ENCODE measurements around the gene FAM217B.
A peak's percentile ranks its signal among the peaks of the same experiment; 100 is the strongest.

Gene FAM217B, protein sequence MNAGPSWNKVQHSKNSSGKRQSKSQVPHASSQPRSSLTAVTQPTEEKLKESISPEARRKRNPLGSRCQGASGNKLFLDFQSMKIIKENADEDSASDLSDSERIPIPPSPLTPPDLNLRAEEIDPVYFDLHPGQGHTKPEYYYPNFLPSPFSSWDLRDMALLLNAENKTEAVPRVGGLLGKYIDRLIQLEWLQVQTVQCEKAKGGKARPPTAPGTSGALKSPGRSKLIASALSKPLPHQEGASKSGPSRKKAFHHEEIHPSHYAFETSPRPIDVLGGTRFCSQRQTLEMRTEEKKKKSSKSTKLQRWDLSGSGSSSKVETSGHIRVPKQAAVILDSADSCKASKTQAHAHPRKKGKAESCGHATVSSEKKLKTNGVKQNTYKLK

DNA sequence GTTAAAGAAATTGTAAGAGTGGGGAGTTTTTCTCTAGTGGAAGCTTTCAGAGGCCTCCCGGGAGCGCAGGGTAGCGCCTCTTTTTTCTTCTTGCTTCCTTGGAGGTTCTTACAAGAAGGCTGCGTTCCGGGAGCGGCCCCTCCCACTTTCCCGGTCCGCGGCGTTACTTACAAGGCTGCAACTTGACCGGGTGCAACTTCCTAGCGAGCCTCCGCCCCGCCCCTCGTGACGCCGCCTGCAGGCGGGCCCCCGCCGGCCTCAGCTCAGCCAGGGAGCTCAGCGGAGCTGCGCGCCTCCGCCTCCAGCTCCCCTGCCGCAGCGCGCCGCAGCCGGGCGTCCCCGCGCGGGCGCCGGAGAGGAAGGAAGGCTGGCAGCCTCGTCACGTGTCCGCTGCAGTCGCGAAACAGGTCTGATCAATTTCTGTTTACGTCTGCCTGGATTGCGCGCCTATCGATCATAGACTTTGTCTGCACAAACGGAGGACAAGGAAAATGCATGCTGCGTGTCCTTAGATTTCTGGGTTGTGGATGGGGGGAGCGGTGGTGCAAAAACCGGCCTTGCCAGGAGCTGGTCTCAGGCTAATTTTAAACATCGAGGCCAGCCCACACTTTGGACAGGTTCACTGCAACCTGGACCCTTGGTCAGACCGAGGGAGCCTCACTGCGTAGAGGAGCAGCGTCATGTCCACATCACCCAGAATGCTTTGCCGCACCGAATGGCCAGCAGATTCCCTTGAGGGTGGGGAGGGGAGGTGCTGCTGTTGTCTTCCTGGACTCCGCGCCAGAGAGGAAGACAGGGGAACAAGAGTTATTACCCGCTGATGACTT is at the start of gene FAM217B, which contains the start of gene PPP1R3D:
TSS of gene FAM217B (plus strand) at position 261 of the 827 bp plus-strand sequence. CDS start 3,555 bp downstream, outside the sequence.
TSS of gene PPP1R3D (minus strand) at position 177 of the 827 bp plus-strand sequence. CDS start 374 bp downstream, outside the sequence.
- peak; percentile 97 for DNase-seq (ENCODE audit: low read depth)

DNA sequence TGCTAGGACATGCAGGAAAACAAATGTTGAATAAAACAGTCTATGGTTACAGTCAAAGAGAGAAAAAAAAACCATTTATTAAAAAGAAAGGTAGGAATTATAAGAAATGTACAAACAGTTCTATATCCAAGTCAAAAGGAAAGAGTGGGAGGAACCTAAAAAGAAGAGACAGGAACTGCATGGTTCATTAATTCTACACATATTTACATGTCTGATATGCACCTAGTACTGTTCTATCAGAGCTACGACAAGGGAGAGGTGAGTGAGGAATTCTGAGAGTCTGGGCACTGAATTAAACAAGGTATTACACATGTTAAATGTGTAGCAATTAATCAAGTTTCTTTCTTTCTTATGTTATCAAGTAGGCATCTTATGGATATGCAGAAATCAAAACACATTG is 48.6 kb upstream of the FAM217B start:
- DNase-seq (ENCODE audit: low read depth) = no peak

DNA sequence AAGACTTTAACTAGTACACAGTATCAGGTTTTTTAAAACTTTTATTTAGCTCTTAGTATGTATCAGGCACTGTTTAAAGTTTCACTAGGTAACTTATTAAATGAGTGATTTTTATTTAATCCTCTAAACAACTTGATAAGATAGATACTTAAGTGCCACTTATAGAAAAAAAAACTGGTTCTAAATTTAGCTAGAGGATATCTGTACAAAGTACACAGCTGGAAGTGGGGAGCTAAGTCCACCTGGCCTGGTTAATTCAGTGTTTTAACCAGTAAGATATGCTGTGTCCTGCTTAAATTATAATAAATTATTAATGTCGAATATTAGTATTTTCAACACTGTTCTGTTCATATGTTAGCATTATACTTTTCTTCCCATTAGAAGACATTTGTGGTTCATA is 44.3 kb upstream of the FAM217B start:
- no peak for DNase-seq (ENCODE audit: low read depth)

DNA sequence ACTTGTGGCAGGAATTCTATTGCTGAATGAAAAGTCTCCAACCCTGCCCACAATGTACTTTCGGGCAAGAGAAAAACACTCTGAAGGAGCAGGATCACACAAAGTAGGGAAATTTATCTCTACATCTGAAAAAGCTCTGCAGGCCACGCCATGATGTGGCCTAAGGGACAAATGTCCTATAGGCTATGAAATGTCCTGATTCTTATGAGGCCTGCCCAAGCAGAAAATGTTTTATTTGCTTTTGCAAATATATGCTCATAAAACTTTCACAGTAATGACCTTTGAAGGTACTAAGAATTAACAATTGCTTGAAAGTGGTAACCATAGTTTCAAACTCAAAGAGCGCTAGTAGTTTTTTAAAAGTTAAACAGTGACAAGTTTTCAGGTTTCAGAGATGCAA is 37.7 kb upstream of the FAM217B start:
- no peak for DNase-seq (ENCODE audit: low read depth)

DNA sequence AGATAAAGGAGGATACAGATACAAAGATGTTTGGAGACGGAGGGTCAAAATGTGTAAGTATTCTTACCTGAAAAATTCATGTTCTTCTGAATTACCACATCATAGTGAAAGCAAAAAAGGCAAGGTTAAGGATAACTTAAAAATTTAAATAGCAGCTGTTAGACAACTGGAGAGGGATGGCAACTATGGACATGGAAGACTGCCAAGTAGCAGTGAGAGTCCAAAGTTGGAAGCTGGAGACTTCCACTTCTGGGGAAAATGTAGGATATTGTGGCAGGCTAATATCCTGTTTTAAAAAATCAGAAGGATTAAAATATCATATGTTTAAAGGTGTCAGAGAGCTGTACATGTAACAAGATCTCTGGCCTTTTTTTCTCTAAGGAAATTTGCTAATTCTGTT is 36.6 kb upstream of the FAM217B start:
- DNase-seq (ENCODE audit: low read depth) = no peak

DNA sequence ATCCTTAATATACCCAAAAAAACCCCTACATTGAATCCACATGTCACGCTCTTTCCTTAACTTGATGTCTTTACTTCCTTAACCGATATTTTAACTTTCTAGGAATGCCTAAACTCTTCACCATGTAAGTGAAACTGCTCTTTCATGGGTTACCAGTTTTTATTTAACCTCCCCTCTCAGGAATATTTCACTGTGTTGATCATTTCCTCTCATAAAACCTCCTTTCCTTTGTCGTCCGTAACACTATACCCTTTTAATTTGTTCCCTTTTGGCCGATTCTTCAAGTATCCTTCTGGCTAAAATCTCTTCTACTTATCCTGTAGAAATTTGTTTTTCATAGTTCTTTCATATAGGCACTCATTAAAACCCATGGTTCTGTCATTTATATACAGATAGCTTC is 31.3 kb upstream of the FAM217B start:
- DNase-seq (ENCODE audit: low read depth) = peak; percentile 4

DNA sequence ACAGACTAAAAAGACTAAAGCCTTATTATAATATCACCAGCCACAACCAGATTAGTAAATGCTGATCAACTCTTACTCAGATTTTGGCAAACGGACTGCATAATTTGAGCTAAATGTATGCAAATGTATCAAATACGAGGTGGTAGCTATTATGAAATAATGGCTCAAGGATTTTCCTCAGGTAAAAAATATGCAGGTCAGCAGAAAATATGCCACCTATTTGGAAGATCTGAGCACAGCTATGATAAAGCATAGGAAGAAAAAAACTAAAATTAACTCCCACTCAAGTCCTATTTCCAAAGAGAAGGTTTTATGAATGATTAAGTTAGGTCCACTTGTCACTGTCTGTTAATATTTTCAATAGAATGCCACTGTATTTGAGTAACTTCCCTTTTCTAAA is 29.1 kb upstream of the FAM217B start:
- no peak for DNase-seq (ENCODE audit: low read depth)

DNA sequence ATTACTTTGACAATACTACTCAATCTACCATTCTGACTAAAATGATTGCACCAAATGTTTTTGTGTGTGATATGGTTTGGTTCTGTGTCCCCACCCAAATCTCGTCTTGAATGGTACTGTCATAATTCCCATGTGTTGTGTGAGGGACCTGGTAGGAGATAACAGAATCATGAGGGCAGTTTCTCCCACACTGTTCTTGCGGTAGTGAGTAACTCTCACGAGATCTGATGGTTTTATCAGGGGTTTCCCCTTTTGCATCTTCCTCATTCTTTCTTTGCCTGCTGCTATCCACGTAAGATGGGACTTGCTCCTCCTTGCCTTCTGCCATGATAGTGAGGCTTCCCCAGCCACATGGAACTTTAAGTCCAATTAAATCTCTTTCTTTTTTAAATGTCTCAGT is 27.6 kb upstream of the FAM217B start:
- no peak for DNase-seq (ENCODE audit: low read depth)

DNA sequence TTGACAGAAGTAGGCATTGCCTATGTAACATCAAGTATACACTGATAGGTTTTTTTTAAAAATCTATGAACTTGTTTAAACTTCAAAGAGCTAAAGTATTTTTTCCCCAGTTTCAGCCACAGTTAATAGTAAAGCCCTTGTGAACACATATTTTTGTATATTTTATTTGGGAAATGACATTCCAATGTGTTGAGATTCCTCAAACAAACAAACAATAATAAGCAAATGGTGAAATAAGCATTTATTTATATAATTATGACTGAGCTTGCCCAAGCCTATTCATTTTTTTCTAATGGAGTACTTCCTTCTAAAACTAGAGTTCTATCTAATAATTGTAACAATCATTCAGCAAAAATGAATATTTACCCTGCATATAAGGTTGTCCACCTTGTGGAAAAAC is 19.2 kb upstream of the FAM217B start:
- DNase-seq (ENCODE audit: low read depth) = peak; percentile 46

DNA sequence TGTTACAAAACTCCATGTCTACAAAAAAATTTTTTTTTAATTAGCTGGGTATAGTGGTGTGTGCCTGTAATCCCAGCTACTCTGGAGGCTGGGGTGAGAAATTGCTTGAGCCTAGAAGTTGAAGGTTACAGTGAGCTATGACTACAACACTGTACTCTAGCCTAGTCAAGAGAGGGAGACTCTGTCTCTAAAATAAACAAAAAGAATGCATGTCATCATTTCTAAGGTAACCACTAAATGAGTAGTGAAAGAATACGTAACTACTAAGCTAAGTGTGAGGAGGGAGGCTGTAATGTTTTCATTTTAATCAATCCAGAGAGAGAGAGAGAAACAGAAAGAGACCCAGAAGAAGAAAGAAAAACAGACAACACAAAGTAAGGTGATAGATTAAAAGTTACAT is 16.7 kb upstream of the FAM217B start:
- DNase-seq (ENCODE audit: low read depth) = no peak

DNA sequence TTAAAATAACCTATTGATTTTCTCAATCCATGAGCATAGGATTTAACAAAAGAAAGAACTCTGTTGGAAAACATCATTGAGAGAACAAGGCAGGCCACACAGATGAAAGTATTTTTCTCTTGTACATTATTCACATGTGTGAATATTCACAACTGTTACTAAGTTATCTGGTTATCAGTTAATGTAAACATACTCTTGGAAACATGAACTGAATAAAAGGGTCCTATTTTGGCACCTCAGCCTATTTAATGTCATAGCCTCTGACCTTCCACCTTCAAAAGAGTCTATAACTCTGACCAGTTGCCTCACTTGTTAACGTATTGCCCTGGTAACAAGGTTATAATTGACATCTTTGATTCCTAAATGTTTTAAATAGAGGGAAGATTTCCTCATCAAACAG is 14.8 kb upstream of the FAM217B start:
- DNase-seq (ENCODE audit: low read depth) = no peak

DNA sequence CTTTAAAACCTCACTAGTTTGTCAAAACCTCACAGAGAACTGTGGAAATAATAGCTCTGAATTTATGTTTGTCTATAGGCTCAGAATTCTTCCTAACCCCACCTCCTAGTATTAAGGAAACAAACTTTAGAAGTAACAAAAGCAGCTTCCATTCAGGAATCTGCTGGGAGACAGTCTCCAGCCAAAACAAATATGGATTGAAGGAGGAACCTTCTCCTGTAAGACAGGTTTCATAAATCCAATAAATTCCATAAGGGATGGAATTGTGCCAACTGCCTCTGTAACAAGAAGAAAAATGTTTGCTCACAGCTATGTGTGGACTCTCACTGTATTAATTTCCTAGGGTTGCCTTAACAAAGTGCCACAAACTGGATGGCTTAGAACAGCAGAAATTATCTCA is 14.3 kb upstream of the FAM217B start:
- DNase-seq (ENCODE audit: low read depth) = peak; percentile 47

DNA sequence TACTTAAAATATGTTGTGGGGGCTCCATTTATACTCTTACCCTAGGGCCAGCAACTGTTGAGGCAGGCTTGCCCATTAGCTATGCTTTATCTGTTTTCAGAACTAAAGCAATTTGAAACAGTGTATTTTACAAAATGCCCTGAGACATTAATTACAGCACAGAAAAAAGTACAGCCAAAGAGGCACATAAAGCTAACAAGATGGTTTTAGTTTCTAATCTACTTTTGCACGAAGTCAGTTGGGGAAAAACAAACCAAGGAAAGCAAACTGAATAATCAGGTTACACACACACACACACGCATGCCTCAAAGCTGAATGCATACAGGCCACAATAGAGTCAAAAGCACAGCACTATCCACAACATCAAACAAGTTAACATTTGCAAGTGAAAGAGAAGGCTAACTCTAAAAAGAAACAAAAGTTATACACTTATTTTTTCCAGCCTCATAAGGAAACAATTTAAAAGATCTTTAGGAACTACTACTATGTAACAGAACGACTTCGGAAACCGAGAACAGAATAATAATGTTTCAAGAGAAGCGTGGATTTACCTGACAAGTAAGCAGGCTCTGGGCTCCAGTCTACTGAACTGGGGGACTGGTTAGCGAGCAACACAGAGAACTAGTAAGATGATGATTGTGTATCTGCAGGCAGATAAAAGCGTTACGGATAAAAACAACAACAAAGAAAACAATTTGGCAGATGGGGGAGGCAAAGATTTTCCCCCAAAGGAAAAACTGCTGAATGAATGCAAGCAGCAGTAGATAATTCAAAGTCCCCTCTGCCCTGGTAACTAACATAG is 8.5 kb upstream of the FAM217B start:
- DNase-seq (ENCODE audit: low read depth) = no peak

DNA sequence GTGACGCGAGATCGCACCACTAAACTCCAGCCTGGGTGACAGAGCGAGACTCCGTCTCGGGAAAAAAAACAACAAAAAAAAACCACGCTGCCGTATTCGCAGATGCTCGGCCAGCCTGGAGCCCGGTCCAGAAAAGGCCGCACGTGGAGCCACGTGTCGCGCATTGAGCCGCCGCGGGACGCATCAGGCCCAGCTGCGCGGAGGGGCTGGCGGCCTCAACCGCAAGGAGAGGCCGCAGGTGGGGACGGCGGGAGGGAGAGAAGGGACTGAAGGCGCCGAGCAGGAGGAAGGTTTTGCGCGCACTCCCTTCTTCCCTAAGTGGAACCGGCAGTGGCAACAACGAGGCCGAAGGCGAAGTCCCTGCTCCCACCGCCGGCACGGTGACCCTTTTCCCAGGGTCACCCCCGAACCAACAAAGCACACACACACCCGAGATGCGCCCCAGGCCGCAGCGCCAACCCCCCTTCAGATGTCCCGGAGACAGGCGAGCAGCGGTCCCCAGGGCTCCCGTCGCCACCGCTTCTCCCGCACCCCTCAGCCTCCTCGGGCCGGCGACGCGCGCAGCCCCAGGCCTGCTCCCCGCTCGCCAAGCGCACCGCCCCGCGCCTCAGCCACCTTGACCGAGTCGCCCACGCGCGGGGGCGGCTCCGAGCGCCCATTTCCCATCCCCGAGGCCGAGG is 7.4 kb upstream of the FAM217B start:
- no peak for DNase-seq (ENCODE audit: low read depth)

DNA sequence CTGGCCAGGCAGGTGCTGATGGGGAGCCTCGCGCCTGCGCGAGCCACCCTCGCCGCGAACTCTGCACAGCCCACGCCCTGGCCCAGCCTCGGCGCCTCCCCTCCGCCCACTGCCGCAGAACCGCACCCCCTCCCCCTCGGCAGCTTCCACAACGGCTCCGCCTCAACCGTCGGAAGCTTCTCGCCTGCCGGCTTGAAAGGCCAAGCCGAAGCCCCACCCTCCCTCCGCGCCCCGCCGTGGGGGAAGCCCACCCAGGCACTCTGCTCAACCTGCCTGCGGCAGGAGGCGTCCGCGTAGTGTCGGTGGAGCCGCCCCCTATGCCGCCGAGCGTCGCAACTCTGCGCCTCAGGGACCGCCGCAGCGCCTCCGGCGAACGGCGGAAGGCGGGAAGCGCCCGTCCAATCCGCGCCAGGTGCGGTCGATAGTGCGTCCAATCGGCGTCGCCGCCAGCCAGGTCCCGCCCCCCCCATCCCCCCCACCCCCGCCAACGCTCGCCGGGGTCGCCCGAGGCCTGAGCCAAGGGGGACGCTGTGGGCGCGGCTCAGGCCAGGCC is 6.8 kb upstream of the FAM217B start, which contains the start of gene SYCP2:
TSS of gene SYCP2 (minus strand) at position 342 of the 553 bp plus-strand sequence. CDS start 11,224 bp downstream, outside the sequence.
- DNase-seq (ENCODE audit: low read depth) = peak; percentile 63

DNA sequence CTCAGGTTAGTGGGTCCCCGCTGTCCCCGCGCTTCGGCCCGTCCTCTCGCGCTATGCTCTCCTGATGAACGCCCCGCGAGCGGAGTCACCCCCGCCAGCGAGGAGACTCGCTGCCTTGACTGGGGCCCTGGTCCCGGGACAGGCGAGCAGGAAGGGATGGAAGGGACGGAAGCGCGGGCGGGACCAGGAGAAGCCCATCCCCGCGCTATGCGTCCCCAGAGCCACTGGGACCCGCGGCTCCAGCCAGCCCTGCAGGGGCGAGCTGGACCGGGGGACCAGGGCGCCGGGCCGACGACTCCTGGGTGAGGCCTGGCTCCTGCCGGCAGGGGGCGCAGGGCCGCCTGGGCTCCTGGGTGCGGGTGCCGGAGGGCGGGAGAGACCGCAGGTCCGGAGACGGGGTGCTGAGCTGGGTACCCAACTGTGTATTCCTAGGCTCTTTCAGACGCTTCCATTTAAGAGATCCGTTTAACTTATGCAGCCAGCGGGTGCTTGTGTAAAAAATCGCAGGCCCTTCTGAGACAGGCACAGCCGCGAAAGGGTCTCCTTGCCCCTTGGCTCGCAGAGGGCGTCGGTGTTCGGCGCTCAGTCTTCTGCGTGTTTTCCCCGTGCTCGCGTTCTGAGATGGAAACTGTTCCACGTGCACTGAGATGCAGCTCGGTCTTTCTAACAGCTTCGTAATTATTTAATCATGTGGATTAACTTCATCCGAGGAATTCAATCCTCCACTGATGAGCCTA is 6.2 kb upstream of the FAM217B start:
- peak; percentile 79 for DNase-seq (ENCODE audit: low read depth)

DNA sequence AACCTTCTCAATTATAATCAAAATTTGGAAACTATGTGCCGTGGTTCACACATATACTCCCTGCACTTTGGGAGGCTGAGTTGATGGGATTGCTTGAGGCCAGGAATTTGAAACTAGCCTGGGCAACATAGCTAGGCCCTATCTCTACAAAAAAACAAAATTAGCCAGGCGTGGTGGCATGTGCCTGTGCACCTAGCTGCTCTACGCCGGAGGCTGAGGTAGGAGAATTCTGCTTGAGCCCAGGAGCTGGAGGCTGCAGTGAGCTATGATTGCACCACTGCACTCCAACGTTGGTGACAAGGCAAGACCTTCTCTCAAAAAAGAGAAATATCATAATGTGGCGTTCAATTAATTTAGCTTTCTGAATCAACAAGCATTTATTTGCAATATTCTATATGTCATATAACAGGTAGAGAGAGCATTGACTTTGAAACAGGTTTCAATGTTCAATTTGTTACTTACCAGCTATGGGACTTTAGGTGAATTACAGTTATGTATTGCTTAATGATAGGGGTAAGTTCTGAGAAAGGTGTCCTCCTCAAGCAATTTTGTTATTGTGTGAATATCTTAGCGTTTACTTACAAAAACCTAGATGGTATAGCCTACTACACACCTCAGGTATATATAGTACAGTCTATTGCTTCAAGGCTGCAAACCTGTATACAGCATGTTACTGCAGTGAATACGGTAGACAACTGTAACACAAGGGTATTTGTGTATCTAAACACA is 4.6 kb upstream of the FAM217B start:
- DNase-seq (ENCODE audit: low read depth) = no peak

DNA sequence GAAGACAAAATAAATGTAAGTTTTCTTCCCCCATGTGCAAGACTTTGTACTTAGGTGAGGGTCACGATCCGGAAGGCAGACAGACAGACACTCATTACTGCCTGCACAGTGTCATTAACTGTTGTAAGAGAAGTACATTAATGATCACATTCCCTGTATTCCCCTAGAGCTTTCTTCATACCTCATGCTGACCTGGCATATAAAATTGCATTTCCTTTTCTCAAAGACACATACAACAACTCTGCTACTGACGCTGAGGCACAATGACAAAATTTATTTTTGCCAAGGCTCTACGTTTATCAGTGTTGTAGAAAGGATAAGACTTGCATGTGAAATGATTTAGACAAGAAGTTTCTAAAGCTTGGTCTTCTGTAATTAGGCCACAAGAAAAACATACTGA is 3.8 kb upstream of the FAM217B start:
- DNase-seq (ENCODE audit: low read depth) = no peak

DNA sequence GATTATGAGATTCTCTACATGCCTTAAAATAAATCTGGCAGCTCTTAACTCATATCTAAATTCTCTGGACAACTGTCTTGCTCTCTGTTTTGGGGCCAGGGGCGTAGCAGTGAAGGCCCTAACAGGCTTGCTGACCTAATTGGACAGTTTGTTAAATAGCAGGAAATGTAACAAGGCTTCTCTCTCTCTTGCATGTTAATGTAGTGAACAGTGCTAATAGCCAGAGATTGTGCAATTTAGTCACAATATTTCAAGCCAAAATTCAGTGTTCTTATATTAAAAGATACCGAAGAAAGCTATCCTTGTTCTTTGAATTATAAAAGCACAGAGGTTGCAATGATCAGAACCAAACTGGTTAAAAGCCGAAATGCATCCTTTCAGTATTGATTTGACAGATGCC is 3.0 kb upstream of the FAM217B start:
- no peak for DNase-seq (ENCODE audit: low read depth)

DNA sequence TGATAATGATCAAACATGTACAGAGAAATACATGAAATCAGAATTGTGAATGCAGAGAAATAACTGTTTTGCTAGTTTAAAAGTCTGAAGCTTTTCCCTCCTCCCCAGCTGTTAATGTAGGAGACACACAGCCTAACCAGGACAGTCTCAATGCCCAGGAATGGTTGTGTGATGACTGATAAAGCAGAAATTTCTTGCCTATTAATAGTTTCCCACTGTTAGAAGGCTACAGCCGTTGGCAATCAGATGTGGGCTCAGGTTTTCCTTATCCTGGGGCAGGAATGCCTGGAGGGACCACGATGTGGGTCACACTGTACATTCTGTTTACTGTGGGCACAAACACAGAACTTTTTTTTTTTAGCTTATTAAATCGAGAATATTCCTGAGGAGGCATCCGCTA is 2.0 kb upstream of the FAM217B start:
- peak; percentile 87 for DNase-seq (ENCODE audit: low read depth)

Data from EH (cell line).